Fibroblast of skin of left quadriceps (primary cell): ENCODE results near the gene ADCY1.

Experiments used
- DNase-seq, 2 experiments: peaks; one replicate each; pipeline ENCODE4 v3.0.0-alpha.2; 2013; ENCODE audit warnings: low read depth in 2 of 2

The ADCY1 gene

GRCh38 chr7:45689797-45690761, 115.9 kb downstream of the ADCY1 start:
- no peak for DNase-seq

- no peak for DNase-seq
These were observed 116.6 kb downstream of the ADCY1 start for GRCh38 chr7:45690762-45691150.

- DNase-seq, result no peak
These were observed 117.0 kb downstream of the ADCY1 start for GRCh38 chr7:45691155-45691656.

- no peak for DNase-seq
These were observed 117.9 kb downstream of the ADCY1 start for GRCh38 chr7:45692031-45692430.

GRCh38 chr7:45695249-45695995, 121.3 kb downstream of the ADCY1 start:
- no peak for DNase-seq

GRCh38 chr7:45696476-45696875, 122.3 kb downstream of the ADCY1 start:
- DNase-seq, result no peak

GRCh38 chr7:45697576-45698136, 123.5 kb downstream of the ADCY1 start:
- DNase-seq, result no peak

- no peak for DNase-seq
These were observed 124.3 kb downstream of the ADCY1 start for GRCh38 chr7:45698303-45699014.

GRCh38 chr7:45699015-45699309, 124.8 kb downstream of the ADCY1 start:
- no peak for DNase-seq

GRCh38 chr7:45699726-45700390, 125.7 kb downstream of the ADCY1 start:
- DNase-seq, result no peak

- no peak for DNase-seq
These were observed 126.4 kb downstream of the ADCY1 start for GRCh38 chr7:45700556-45700955.

- no peak for DNase-seq
These were observed 127.7 kb downstream of the ADCY1 start for GRCh38 chr7:45701701-45702510.

GRCh38 chr7:45702751-45703150, 128.6 kb downstream of the ADCY1 start:
- DNase-seq, result no peak

GRCh38 chr7:45703373-45703821, 129.2 kb downstream of the ADCY1 start:
- no peak for DNase-seq

- no peak for DNase-seq
These were observed 129.9 kb downstream of the ADCY1 start for GRCh38 chr7:45703911-45704682.

- no peak for DNase-seq
These were observed 130.5 kb downstream of the ADCY1 start for GRCh38 chr7:45704683-45705016.

GRCh38 chr7:45708046-45708950, 134.1 kb downstream of the ADCY1 start:
- no peak for DNase-seq

- DNase-seq, result no peak
These were observed 135.2 kb downstream of the ADCY1 start for GRCh38 chr7:45709168-45710042.
